GM12878 (cell line): Measurements from ENCODE around the gene MAP2K2. TPM values are rescaled to one million over a fixed set of nuclear protein-coding genes. Genes with fewer than 3 reads are reported as not detected.

ENCODE experiments used
- ATAC-seq: fragments of 200-7000 bp; cut with Tn5 transposase; 3 replicates; pipeline ENCODE4 v1.9.1; 2020; ENCODE audit warnings: mild to moderate bottlenecking, moderate library complexity
- BruUV-seq: library from RNA; stranded (reverse); fragments of 400-500 nt; replicated peaks from 2 replicates; lab custom pipeline; 2021; lab: Mats Ljungman, UMichigan
- CTCF ChIA-PET: fragments of 300-600 bp; sonication (Branson Sonifier 250); formaldehyde crosslinking; extraction: SDS; loops from one replicate; lab custom pipeline; 2021; ENCODE audit warnings: inconsistent platforms; lab: Yijun Ruan, JAX
- POLR2A ChIA-PET: fragments of 350-600 bp; formaldehyde crosslinking; extraction: SDS; loops from one replicate; lab custom pipeline; 2021; ENCODE audit warnings: inconsistent platforms; lab: Charles Lee
- RAD21 ChIA-PET: fragments of 300-600 bp; sonication (Branson Sonifier 250); formaldehyde crosslinking; loops from one replicate; lab custom pipeline; 2023; ENCODE audit warnings: antibody characterized with exemption; ENCODE audit not compliant: unreplicated experiment; lab: Charles Lee
- SMC1A ChIA-PET: fragments of 300-600 bp; sonication (Branson Sonifier 250); formaldehyde crosslinking; loops from one replicate; lab custom pipeline; 2023; ENCODE audit not compliant: unreplicated experiment, uncharacterized antibody; lab: Charles Lee
- DNase-seq: peaks from one replicate; pipeline ENCODE4 v3.0.0-alpha.2; 2011; ENCODE audit warnings: low read depth, low spot score
- FAIRE-seq: peaks from 3 replicates; lab custom pipeline; 2011; peaks lifted over from hg19 to GRCh38; lab: Jason Lieb, UNC
- H2AFZ ChIP-seq: 2 replicates; pipeline ENCODE4 v1.6.0; 2011; ENCODE audit warnings: low read depth, low read length, control low read depth; ENCODE audit not compliant: control insufficient read depth
- H3K27ac ChIP-seq: 2 replicates; pipeline ENCODE4 v1.5.1; 2011; ENCODE audit warnings: control low read depth; ENCODE audit not compliant: control insufficient read depth, insufficient read depth
- H3K27me3 ChIP-seq, 2 experiments: replicated peaks in 1 of 2; 2 replicates each; pipeline versions ENCODE4 v1.6.0 to v1.6.1; 2011; ENCODE audit warnings: low read length in 1 of 2; ENCODE audit not compliant: control insufficient read depth in 2 of 2, insufficient read depth in 2 of 2
- H3K36me3 ChIP-seq, 2 experiments: 2 replicates each; pipeline ENCODE4 v1.5.1; 2011; ENCODE audit warnings: low read length in 1 of 2; ENCODE audit not compliant: control insufficient read depth in 2 of 2, insufficient read depth in 2 of 2
- H3K4me1 ChIP-seq: 2 replicates; pipeline ENCODE4 v1.6.1; 2011; ENCODE audit warnings: mild to moderate bottlenecking, low read length, moderate library complexity, mixed read lengths; ENCODE audit not compliant: control insufficient read depth, insufficient read depth
- H3K4me2 ChIP-seq: 2 replicates; pipeline ENCODE4 v1.6.0; 2011; ENCODE audit warnings: control low read depth; ENCODE audit not compliant: control insufficient read depth, insufficient read depth
- H3K4me3 ChIP-seq: fragments of 200-600 bp; sonication (generic); 2 replicates; pipeline ENCODE4 v1.5.1; 2016
- H3K79me2 ChIP-seq: 2 replicates; pipeline ENCODE4 v1.6.0; 2011; ENCODE audit warnings: low read length; ENCODE audit not compliant: control insufficient read depth, insufficient read depth
- H3K9ac ChIP-seq: 2 replicates; pipeline ENCODE4 v1.8.0; 2011; ENCODE audit warnings: low read length, control low read depth, mixed read lengths; ENCODE audit not compliant: control insufficient read depth, insufficient read depth
- H3K9me3 ChIP-seq: replicated peaks from 3 replicates; pipeline ENCODE4 v1.5.1; 2011; ENCODE audit warnings: mild to moderate bottlenecking, low read length; ENCODE audit not compliant: control insufficient read depth, insufficient read depth
- H4K20me1 ChIP-seq: 2 replicates; pipeline ENCODE4 v1.6.0; 2011; ENCODE audit not compliant: control insufficient read depth, insufficient read depth
- BCL11A ChIP-seq: IDR thresholded peaks from 2 replicates; pipeline ENCODE4 v1.6.1; 2011; ENCODE audit warnings: low read depth, low read length
- CEBPB ChIP-seq, 2 experiments: fragments of 150-350 bp in 1 of 2; IDR thresholded peaks; 2 replicates each; pipeline ENCODE4 v1.6.1; 2012 to 2014; ENCODE audit warnings: low read depth in 2 of 2, low read length in 2 of 2, borderline replicate concordance in 1 of 2, inconsistent platforms in 1 of 2
- CEBPZ ChIP-seq: fragments of 150-350 bp; IDR thresholded peaks from 2 replicates; pipeline ENCODE4 v1.6.1; 2016; ENCODE audit warnings: low read depth, low read length
- IKZF1 ChIP-seq: fragments of 450-650 bp; conservative IDR thresholded peaks from 2 replicates; pipeline ENCODE4 v1.6.1; 2017; ENCODE audit warnings: antibody characterized with exemption, mild to moderate bottlenecking
- NFYA ChIP-seq: IDR thresholded peaks from 2 replicates; pipeline ENCODE4 v1.6.1; 2011; ENCODE audit warnings: low read depth, mild to moderate bottlenecking, low read length, improper control_type of control experiment, borderline replicate concordance
- POLR2A ChIP-seq: IDR thresholded peaks from 2 replicates; pipeline ENCODE4 v1.6.1; 2011; ENCODE audit warnings: low read depth, mild to moderate bottlenecking, low read length
- RCOR1 ChIP-seq: conservative IDR thresholded peaks from 2 replicates; pipeline ENCODE4 v1.6.1; 2012; ENCODE audit warnings: low read depth, low read length, improper control_type of control experiment
- SMARCA5 ChIP-seq: fragments of 450-650 bp; IDR thresholded peaks from 2 replicates; pipeline ENCODE4 v1.6.1; 2017; ENCODE audit warnings: mild to moderate bottlenecking
- SMC3 ChIP-seq: IDR thresholded peaks from 2 replicates; pipeline ENCODE4 v1.6.1; 2011; ENCODE audit warnings: low read length, improper control_type of control experiment, borderline replicate concordance
- ZNF217 ChIP-seq: fragments of 450-650 bp; IDR thresholded peaks from 2 replicates; pipeline ENCODE4 v1.6.1; 2017; ENCODE audit warnings: antibody characterized with exemption, mild to moderate bottlenecking
- WGBS: methylation state at CpG from one replicate; pipeline ENCODE4 v1.1.6; 2016; ENCODE audit warnings: low lambda C conversion rate; ENCODE audit not compliant: insufficient replicate concordance, insufficient coverage; ENCODE audit errors: missing lambda C conversion rate; 5-methylcytosine and 5-hydroxymethylcytosine counted together
- in situ Hi-C: fragments of 300-500 bp; cut with MboI; formaldehyde crosslinking; loops from 9 replicates; pipeline ENCODE4 v1.14.3; 2018; ENCODE audit warnings: mixed read lengths
- intact Hi-C: fragments of 100-400 bp; cut with micrococcal nuclease; formaldehyde crosslinking; loops from one replicate; pipeline ENCODE4 v1.14.2; 2022; ENCODE audit not compliant: unreplicated experiment
- polyA plus RNA-seq, 11 experiments: library from polyadenylated mRNA; depleted of rRNA in 4 of 11; unstranded in 6 of 11; stranded (reverse) in 5 of 11; fragments of >200 nt; fragmentation: Nextera tagmentation in 4 of 11; fragmentation: Illumina TruSeq in 1 of 11; extraction: Ambion mirVana in 4 of 11; extraction: Trizol in 1 of 11; gene quantifications; 1 replicate in 1 of 11; 2 replicates in 10 of 11; pipeline versions ENCODE4 v1.2.1 to v1.2.3, GENCODE V29; 2011 to 2016; ENCODE audit warnings: inconsistent platforms in 2 of 11, missing spikeins in 2 of 11, low read depth in 1 of 11
- total RNA-seq, 4 experiments: library from RNA; depleted of rRNA in 3 of 4; stranded (reverse); fragments of >200 nt in 3 of 4; fragmentation: Illumina TruSeq in 1 of 4; extraction: Trizol in 1 of 4; gene quantifications; 2 replicates each; pipeline versions ENCODE4 v1.2.1 to v1.2.3, GENCODE V29; 2013 to 2021
- TF ChIP-seq, protein P1 (sequence below): fragments of 450-650 bp; IDR thresholded peaks from 2 replicates; pipeline ENCODE4 v1.6.1; 2016; ENCODE audit warnings: mild to moderate bottlenecking

Gene MAP2K2
- total and polyA plus RNA-seq, 10 of the 15 experiments (the other 5 are each of a cell fraction or from before 2014, with no cell fraction given) = 1.00 to 210 (median 53.5) TPM

DNA sequence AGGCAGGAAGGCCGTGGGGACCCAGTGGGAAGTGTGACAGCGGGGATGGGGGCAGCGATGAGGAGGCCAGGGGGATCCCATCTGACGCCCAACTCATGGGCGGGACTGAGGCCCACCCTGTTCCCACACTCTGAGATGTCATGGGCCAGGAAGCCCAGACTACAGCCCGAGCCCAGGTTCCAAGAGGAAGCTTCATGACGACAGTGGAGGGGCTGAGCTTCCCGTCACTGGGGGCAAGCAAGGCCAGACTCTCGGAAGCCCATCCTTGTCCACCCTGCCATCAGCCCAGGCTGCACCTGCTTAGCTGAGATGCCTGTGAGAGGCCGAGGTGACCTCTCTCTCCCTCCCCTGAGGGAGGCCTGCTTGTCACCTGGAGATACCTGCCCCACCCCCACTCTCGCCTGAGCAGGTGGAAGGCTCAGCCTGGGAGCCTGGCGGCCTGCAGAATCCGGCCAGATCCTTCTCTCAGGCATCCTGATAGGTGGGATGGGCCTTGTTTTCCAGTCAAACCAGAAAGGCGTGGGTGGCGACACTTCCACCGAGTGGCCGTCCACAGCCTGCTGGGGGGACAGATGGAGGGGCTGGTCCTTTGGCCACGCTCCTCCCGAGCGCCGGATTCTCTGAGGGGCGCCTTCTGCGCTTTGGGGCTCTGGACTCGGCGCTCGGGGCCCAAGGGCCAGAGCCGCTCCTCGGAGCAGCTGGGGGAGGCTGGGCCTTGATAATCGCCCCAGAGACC lies 62.1 kb downstream of the MAP2K2 start:
- 49% methylated on average over 29 of the region's 29 CpGs for WGBS
- peaks cover 4 to 9% of the 10 kb centered on the region in 2 experiments; a peak in 3 of 4 replicates for H3K36me3 ChIP-seq
- no peaks in the 10 kb centered on the region for H3K9me3 ChIP-seq
- H4K20me1 ChIP-seq = peaks cover 14% of the 10 kb centered on the region
- peak overlapping the region; percentile 75 for H3K9ac ChIP-seq
- H3K79me2 ChIP-seq = peaks cover 80% of the 10 kb centered on the region
- no TSS peak for BruUV-seq
- CTCF ChIA-PET = interaction anchor here (0.6 to 1.3 kb wide), 2 partner anchors 53 to 78 kb away, joined by 3 to 5 read pairs; no protein-coding TSS in a partner anchor
- TF ChIP-seq IKZF1 = peak; percentile 28; the same call in 1 of the 2 replicates
- no peak for TF ChIP-seq CEBPZ
- TF ChIP-seq, protein P1, sequence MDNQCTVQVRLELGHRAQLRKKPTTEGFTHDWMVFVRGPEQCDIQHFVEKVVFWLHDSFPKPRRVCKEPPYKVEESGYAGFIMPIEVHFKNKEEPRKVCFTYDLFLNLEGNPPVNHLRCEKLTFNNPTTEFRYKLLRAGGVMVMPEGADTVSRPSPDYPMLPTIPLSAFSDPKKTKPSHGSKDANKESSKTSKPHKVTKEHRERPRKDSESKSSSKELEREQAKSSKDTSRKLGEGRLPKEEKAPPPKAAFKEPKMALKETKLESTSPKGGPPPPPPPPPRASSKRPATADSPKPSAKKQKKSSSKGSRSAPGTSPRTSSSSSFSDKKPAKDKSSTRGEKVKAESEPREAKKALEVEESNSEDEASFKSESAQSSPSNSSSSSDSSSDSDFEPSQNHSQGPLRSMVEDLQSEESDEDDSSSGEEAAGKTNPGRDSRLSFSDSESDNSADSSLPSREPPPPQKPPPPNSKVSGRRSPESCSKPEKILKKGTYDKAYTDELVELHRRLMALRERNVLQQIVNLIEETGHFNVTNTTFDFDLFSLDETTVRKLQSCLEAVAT = no peak
- no peak for TF ChIP-seq SMC3
- TF ChIP-seq ZNF217 = peak; percentile 90
- no peak for TF ChIP-seq RCOR1
- no peak for TF ChIP-seq NFYA
- TF ChIP-seq POLR2A = peak; percentile 33; the same call in 1 of the 2 replicates
- TF ChIP-seq CEBPB (IDR thresholded peaks at IDR 0.05; ENCODE audit: borderline replicate concordance in 1 of 2, low read depth in 2 of 2, low read length in 2 of 2) = no peak
- TF ChIP-seq BCL11A = no peak
- TF ChIP-seq SMARCA5 = peak; percentile 71
- H3K4me3 ChIP-seq = peak overlapping the region; percentile 58; the same call in 1 of the 2 replicates
- in situ Hi-C loops = loop anchor here (5.0 kb wide), 1 partner anchor 70 kb away; no protein-coding TSS in a partner anchor
- no peaks in the 10 kb centered on the region for H3K27me3 ChIP-seq
- POLR2A ChIA-PET = interaction anchor here (0.5 to 2.5 kb wide), 2 partner anchors 60 to 76 kb away, joined by 3 to 8 read pairs; partner anchors contain the start of gene EEF2
- no peak overlapping the region for H2AFZ ChIP-seq
- RAD21 ChIA-PET = interaction anchor here (0.6 to 1.6 kb wide), 3 partner anchors 47 to 1085 kb away, joined by 3 to 5 read pairs (median 4); partner anchors contain the start of genes EEF2 and TLE6
- DNase-seq (no peak), FAIRE-seq (no peak), ATAC-seq (no peak)
- intact Hi-C loops = loop anchor here (10.0 kb wide), 1 partner anchor 123 kb away; the partner anchor contains the start of genes ANKRD24 and SIRT6
- no peak overlapping the region; the same call in 1 of the 2 replicates for H3K27ac ChIP-seq
- peak overlapping the region; percentile 98 for H3K4me2 ChIP-seq
- SMC1A ChIA-PET = interaction anchor here (1.9 kb wide), 1 partner anchor 48 kb away, joined by 6 read pairs; no protein-coding TSS in a partner anchor
- H3K4me1 ChIP-seq = peaks cover 29% of the 10 kb centered on the region
